Activated T-cell treated with anti-CD3 and anti-CD28 coated beads, Interleukin-2, amount 50 U/mL, for 1 hour (primary cell): ENCODE measurements around the gene MYO1G.
"Not testable (repeated sequence)": the region's sequence is repeated elsewhere in the genome, so short reads cannot be mapped to it uniquely, and the experiment has no call there.

Source experiments
- DNase-seq: peaks from one replicate; pipeline ENCODE4 v3.0.0-alpha.2; 2020

Gene MYO1G

DNA sequence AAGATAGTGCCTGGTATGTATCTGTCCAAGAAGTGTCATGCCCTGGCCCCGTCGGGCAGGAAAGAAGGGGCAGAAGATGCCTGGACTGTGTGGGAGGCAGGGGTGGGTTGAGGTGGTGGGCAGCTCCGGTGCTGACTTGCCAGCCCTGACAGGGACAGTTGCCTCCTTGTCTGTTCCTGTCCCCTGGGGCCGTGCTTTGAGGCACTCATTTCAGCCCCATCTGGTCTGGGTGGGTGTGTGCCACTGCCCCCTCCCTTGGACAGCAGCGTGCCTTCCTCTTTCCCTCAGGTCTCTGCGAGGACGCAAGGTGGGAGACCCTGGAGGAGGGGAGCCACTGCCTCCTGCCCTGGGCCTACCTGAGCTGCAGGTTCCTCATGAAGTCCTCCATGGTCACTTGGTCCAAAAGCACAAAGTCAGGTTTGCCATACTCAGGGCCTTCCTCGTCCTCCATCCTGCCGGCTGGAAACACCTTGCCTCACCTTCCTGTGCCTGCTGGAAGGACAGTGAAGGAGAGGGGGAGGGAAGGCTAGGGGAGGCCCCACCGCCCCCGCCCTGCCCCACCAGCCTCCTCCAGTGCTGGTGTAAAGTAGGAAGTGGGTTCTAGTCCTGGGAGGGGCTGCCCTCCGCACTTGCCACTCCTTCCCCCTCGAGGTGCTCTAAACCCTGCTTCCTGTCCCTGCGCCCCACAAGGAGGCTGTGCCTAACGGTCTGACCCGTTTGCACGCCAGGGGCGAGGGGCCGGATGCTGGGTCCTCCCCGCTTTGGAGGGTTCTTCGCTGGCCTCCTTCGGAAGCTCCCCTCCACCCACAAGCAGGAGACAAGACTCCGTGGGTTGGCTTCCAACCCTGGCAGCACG, at the start of gene MYO1G:
Gene MYO1G (minus strand): TSS at position 505 of the 856 bp plus-strand sequence. CDS start 54 bp downstream, at position 451.
- peak; percentile 77 for DNase-seq

DNA sequence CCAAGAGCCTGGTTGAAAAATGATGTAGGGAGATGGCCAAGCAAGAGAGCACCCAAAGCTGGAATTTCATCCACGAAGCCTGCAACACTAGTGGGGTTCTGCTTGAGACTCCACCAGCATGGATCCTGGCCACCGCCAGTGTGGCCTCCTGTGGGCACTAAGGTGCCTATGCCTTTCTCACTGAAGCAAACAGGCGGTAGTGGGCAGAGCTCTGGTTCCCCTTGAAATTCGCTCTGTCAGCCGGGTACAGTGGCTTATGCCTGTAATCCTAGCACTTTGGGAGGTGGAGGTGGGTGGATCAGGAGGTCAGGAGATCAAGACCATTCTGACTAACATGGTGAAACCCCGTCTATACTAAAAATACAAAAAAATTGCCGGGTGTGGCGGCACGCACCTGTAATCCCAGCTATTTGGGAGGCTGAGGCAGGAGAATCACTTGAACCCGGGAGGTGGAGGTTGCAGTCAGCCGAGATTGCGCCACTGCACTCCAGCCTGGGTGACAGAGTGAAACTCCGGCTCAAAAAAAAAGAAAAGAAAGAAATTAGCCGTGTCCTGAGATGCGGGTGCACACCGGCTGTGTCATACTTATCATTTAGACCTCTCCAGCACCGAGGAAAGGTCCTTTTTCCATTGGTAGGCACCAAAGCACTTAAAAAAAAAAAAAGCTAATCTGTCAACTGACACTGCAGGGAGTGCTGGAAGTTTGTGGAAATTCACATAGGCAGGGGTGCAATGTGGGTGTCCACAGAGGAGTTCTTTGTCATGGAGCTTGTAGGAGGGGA, 49.5 kb upstream of the MYO1G start:
- no peak for DNase-seq

DNA sequence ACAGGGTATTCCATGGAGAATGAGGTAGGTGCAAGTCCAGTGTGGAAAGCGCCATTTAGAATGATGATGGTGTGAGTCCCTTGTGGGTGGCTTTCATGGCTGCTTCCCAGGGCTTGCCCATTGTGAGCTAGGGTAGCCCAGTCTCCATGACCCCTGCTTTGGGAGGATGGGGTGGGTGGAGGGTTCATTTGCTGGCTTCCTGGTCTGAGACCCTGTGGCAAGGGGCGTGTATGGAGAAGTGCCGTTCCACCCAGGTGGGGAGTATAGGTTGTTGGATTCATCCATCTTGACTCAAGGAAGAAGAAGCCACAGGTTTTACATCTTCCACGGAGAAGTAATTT, 48.9 kb upstream of the MYO1G start:
- DNase-seq: no peak

DNA sequence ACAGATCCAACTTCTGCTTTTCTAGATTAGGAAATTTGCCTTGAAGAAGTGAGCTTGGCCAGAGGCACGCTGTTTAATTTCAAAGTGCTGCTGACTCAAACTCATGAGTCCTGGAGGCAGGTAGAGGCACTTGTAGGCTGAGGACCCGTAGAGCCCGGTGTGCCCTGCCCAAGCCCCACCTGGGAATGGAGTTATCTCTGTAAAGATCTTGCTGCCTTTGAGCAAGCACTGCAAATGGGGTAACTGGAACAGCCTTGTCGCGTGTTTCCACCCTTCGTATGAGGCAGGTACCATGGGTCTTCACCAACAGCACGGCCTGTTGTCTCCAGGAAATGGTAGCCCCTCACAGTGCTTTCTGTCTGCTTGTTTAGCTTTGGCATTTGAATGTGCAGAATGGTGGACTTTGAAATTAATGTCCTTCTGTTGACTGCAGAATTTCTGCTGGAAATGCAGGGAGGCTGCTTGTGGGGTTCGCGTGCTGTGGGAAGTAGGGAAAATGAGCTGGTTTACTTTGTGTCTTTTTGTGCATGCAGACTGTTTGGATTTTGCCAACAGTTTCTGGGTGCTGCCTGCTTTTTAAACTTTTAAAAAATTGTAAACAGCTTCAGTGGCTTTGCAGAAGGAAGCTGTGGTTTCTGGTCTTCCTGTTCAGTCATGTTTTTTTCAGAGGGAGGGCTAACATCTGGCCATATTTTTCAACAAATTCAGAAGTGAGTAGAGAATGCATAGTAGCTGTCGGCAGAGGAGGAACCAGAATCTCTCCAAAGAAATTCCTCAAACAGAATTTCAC, 48.4 kb upstream of the MYO1G start:
- peak; percentile 44 for DNase-seq

DNA sequence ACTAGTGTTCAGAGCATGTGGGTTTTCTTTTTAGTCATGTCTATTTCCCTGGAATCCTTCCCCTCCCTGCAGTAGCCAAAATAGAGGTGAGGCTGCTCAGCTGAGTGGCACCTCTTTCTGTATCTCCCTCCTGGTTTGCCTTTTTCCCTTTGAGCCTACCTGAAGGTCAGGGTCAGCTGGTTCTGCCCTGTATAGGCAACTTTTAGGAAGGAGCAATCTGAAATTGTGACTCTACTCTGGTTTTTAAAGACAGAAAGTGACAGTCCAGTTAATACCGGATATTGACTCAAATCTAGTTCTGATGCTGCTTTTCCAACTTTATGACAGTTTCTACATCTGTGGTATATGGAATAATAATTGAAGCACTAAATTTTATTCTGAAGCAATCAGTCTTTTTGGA, 47.2 kb upstream of the MYO1G start:
- DNase-seq: no peak

DNA sequence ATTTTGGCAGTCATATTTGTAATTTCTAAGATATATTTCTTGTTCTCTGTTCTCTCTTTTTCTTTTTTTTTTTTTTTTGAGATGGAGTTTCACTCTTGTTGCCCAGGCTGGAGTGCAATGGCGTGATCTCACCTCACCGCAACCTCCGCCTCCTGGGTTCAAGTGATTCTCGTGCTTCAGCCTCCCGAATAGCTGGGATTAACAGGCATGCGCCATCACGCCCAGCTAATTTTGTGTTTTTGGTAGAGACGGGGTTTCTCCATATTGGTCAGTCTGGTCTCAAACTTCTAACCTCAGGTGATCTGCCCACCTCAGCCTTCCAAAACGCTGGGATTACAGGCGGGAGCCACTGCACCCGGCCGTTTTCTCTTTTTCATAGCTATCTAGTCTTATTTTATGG, 46.7 kb upstream of the MYO1G start:
- DNase-seq: not testable (repeated sequence)

DNA sequence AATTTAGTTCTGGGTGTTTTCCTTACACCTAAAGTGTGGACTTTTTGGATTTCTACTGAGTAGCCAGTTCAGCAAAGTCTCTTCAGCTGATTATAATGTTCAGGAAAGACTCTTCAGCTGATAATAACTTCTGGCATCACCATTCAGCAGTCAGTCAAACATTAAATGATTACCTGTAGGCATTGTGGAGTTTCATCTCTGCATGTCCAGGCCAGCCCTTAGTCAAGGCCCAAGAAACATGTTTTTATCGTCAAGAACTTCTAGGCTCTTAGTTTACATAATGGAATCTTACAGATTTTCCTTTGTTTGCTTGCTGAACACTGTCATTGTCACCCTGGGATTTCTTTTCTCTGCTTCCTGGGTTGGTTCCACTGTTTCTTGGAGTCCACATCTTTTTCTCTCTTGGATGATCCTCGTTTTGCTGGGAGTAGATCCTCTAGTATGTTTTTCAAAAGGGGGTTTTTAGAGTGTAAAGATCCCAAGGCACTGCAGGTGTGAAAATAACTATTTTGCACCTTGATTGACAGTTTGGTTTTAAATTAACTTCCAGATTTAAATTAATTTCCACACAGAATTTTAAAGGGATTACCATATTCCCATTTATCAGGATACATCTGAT, 45.4 kb upstream of the MYO1G start:
- DNase-seq: no peak

DNA sequence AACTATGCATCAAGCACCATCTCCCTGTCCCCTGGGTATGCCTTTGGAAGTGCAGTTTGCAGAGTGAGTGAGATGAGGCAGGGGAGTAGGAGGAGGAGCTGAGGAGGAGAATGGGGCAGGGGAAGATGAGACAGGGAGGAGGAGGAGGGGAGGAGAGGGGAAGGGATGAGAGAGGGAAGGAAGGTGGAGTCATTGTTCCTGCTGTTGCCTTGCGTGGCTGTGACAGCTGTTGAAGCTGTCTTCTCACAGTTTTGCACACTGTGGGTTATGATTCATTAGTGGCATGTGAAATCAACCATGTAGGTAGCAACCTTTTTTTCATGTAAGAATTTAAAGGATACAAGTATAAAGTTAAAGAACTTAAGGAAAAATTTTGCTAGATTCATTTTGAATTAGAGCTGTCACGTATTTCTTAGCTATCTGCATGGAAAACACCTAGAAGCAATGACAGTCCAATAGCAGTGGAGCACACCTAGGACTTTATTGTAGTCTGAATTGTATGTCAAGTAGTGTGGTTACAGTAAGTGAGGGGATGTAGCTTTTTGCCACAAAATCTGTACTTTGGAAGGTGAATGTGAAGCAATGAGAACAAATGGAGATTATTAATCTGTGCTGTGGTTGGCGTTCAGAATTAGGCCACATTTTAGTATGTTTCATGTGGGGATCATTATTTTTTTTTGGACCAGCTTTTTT, 42.9 kb upstream of the MYO1G start:
- no peak for DNase-seq

DNA sequence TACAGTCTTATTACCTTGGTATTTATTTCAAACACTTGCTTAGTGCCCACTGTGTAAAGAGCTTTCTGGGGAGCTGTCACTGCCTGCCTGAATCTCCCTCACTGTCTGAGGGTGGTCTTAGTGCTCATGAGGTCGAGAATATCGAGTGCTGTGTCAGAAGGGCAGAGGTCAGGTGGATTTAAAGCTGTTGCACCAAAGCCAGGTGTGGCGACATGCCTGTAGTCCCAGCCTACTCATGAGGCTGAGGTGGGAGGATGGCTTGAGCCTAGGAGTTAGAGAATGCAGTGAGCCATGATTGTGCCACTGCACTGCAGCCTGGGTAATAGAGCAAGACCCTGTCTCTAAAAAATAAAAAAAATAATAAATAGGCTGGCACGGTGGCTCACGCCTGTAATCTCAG, 42.1 kb upstream of the MYO1G start:
- DNase-seq: no peak

DNA sequence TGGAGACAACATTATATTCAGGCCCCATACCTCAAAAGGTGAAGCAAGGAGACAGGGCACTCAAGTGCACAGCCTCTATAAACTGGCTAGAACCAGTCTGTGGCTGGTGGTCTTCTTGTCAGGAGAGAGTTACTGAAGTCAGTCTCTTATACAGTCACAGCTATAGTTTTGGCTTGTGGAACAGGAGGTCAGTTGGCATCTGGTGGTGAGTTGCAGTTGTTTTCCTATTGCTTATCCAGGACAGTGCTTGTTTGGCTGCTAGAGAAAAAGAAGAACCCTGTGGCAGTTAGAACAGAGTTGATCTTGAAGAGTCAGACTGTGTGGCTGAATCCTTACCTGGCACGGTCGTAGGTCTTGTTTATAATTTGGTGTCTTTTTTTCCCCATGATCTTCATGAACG, 38.4 kb upstream of the MYO1G start:
- DNase-seq: no peak

DNA sequence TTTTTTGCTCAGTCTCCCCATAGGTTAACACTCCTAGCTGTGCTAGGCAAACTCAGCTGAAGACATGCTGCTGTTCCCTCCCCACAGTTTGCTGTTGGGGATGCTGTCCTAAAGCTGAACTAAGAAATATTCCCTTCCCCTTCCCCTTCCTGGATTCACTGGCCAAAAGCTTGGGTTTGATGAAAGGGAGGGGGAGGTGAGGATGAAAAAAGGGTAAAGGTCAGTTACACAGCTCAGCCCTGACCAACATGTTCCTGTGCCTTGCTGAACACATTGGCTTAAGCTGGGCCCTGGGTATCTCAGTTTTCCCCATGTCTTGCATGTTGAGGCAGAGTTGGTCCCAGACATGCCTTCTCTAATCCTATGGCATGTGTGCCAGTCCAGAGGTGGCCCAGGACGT, 36.5 kb upstream of the MYO1G start:
- DNase-seq: no peak

DNA sequence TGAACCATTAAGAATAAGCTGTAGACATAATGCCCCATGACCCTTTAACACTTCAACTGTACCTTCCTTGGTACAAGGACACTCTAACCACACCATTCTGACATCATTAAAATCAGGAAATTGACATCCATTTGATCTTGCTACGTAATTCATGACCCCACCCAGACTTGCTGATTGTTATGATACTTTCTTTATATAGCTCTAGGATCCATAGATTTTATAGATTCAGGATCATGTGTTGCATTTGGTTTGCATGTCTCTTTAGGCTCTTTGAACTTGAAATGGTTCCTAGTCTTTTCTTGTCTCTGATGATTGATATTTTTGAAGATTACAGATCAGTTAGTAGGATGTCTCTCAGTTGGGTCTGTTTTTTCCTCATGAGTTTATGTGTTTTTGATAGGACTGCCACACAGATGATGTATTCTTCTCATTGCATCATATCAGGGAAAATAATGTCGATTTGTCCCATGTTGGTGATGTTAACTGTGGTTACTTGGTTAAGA, 34.7 kb upstream of the MYO1G start:
- DNase-seq: no peak

DNA sequence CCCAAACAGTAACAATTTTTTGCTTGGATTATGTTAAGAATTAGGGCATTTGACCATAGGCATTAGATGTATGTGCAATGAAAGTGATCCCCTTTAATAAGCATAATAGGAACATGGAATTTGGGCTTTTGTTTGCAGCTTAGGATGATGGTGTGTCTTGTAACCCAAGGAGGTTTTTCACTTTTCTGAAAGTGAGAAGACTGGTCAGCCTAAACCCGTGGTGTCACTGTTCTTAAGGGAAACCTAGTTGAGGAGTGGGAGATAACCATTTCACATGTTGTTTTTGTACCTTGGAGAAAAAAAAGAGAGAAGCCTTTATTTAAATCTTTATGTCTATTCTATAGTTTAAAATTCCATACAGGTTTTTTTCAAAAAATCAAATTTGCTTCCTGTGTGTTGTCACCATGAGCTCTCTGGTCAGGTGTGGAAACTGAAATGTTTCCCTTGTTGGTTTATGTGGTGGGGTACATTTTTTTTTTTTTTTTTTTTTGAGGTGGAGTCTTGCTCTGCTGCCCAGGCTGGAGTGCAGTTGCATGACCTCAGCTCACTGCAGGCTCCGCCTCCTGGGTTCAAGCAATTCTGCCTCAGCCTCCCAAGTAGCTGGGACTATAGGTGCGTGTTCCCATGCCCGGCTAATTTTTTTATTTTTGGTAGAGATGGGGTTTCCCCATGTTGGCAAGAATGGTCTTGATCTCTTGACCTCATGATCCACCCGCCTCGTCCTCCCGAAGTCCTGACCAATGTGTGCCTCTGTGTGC, 28.9 kb upstream of the MYO1G start:
- DNase-seq: no peak

DNA sequence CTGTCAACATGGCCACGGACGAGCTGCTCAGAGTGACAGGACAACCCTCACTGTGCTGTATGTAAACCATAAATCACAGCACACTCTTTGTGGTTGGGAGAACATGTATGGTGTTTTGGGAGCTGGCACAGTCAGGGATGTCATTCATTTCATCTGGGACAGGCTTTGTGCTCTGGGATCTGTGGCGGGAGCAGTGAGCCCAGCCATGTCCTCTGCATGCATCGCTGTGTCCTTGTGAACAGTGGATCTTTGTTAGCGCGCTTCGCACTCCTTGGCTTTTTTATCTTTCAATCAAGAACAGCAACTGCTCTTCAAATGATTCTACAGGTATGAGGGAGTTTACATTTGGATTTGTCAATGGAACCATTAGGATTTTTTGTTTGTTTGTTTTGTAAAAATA, 28.3 kb upstream of the MYO1G start:
- no peak for DNase-seq

DNA sequence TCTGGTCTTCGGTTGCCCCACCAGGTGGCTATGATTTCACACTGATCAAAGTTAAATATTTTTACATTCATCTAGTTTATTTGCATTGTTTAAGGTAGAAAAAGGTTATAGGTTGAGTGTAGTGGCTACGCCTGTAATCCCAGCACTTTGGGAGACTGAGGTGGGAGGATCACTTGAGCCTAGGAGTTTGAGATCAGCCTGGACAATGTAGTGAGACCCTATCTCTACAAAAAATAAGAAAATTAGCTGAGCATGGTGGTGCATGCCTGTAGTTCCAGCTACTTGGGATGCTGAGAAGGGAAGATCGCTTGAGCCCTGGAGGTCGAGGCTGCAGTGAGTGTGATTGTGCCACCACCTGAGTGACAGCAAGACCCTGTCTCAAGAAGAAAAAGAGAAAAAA, 25.0 kb upstream of the MYO1G start:
- no peak for DNase-seq

DNA sequence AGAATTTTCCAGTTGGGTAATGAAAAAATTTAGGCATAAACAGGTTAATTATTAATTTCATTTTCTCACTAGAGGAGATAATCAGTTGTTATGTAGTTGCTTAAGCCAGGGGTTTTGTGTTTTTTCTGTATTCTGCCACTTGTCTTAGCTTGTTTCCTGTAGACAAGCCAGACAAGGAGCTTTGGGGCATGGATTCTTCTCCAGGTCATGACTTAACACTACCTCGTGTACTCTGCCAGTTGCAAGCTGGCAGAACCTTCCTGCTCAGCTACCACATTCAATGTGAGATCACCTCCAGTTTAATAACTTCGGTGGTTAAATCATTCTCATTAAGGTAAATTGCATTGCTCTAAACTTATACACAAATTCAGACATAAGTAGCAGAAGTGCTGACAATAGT, 23.0 kb upstream of the MYO1G start:
- DNase-seq: no peak

DNA sequence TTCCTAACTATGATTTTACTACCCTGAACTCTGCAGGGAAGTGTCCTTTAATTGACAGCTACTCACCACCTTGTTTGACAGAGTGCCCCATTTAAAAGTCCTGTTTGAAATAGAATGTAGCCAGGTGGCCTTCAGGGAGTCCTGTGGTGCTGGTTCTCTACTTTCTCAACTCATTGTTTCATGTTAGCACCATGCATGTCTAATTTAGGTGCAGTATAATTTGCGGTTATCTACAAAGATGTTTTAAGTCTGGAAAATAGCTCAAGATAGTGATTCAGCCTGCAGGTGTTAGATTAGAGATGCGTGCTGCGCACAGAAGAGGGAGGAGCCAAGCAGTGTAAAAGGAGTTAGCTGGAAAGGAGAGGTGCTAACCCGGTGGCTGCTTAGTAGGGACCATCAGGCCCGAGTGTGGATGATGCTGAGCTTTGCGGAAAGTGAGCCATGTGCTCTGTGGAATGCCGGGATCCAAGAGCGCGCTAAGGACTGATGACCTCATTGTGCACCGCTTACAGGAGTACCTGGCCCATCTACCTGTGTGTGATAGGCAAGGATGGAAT, 22.4 kb upstream of the MYO1G start:
- peak; percentile 67 for DNase-seq

DNA sequence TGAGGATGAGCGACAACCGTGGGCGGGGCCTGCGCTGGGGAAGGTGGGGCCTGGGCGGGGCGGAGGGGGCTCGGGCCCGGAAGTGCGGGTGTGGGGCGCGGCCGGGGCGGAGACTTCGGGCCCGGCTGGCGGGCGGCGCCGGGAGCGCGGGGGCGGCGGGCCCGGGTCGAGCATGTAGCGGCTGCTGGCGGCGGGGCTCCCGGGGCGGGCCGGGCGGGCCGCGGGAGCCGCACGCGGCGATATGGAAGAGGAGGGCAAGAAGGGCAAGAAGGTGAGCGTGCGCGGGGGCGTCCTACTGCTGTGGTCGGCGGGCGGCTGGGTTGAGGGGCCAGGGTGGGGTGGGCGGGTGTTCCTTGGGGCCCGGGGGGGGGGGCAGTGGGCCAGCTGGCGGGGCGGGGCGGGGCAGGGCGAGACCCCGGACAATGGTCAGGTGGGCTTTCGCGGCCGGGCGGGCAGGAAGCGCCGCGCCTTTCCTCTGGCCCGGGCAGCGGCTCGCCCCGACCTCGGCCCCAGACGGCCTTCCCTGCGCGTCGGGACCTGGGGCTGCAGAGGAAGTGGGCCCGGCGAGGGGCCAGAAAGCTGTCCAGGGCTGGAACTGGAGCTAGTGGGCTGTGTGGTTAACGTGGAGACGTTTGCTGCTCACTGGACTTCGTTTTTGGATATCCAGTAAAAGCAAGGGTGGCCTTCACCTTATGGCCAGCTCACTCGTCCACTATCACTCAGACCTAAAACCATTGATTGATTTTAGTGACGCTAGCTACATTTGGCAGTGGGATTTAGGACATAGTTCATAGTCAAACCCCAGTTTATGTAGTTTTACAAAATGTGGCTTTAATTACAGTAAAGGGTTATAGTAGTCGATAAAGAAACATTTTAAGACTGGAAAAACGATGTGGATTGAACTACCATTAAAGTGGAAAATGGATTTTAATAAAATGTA, 21.5 kb upstream of the MYO1G start, which contains the start of gene CCM2:
Gene CCM2 (plus strand): TSS at position 109 of the 940 bp plus-strand sequence. CDS start 133 bp downstream, at position 242.
- DNase-seq: no peak

DNA sequence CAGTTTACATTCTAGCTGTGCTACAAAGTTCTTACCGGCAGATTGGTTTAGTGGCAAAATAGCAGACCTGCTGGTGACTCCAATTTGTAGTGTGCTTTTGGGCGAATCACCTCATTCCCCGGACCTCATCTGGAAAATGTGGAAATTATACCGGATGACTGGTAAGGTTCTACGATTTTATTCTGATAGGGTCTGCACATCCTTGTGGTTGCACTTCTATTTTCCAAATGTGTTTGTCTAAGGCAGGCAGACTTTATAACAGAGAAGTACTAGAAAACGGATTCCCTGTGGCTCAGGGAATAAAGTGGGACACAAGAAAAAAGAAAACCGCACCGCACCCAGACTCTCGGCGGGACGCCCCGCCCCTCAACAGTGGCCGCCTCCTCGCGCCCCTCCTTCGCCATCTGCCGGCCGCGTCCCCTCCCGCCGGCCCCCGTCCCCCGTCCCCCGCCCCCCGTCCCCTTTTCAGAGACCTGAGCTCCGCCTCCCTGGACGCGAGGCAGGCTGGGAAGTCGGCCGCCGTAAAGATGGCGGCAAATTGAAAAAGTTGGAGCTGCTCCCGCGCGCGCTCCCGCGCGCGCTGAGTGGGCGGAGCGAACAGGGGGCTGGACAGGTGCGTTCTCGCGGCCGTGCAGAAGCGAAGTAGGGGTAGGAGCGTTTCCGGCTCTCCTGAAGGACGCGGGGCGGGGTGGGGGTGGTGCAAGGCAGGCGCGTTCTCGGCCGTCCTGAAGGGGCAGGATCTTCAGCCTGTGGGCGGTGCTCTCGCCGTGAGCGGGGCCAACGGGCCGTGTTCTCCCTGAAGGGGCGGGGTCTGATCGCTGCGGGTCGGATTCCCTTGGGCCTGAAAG, 20.7 kb upstream of the MYO1G start:
- DNase-seq: peak; percentile 97
